Measurements from ENCODE around the gene NCSTN.

- TF ChIP-seq, protein P1, sequence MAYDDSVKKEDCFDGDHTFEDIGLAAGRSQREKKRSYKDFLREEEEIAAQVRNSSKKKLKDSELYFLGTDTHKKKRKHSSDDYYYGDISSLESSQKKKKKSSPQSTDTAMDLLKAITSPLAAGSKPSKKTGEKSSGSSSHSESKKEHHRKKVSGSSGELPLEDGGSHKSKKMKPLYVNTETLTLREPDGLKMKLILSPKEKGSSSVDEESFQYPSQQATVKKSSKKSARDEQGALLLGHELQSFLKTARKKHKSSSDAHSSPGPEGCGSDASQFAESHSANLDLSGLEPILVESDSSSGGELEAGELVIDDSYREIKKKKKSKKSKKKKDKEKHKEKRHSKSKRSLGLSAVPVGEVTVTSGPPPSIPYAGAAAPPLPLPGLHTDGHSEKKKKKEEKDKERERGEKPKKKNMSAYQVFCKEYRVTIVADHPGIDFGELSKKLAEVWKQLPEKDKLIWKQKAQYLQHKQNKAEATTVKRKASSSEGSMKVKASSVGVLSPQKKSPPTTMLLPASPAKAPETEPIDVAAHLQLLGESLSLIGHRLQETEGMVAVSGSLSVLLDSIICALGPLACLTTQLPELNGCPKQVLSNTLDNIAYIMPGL (CRISPR knock-in tag; IDR thresholded peaks at IDR 0.05) = no peak
- TF ChIP-seq ELF2 (CRISPR knock-in tag; IDR thresholded peaks at IDR 0.05) (no peak), ZNF217 (CRISPR knock-in tag; IDR thresholded peaks at IDR 0.05) (no peak), RFX5 (IDR thresholded peaks at IDR 0.05; ENCODE audit: low read depth, low read length) (no peak), ZC3H8 (IDR thresholded peaks at IDR 0.05) (no peak), SMC3 (conservative IDR thresholded peaks at IDR 0.05; ENCODE audit: insufficient read depth, low read depth, low read length) (no peak), HDAC2 (IDR thresholded peaks at IDR 0.05) (no peak), ZNF24 (IDR thresholded peaks at IDR 0.05) (no peak), PYGO2 (tag; IDR thresholded peaks at IDR 0.05) (no peak)
- TF ChIP-seq, protein P2, sequence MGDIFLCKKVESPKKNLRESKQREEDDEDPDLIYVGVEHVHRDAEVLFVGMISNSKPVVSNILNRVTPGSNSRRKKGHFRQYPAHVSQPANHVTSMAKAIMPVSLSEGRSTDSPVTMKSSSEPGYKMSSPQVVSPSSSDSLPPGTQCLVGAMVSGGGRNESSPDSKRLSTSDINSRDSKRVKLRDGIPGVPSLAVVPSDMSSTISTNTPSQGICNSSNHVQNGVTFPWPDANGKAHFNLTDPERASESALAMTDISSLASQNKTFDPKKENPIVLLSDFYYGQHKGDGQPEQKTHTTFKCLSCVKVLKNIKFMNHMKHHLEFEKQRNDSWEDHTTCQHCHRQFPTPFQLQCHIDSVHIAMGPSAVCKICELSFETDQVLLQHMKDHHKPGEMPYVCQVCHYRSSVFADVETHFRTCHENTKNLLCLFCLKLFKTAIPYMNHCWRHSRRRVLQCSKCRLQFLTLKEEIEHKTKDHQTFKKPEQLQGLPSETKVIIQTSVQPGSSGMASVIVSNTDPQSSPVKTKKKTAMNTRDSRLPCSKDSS (IDR thresholded peaks at IDR 0.05; ENCODE audit: low read depth, partially characterized antibody) = no peak
- TF ChIP-seq, protein P3, sequence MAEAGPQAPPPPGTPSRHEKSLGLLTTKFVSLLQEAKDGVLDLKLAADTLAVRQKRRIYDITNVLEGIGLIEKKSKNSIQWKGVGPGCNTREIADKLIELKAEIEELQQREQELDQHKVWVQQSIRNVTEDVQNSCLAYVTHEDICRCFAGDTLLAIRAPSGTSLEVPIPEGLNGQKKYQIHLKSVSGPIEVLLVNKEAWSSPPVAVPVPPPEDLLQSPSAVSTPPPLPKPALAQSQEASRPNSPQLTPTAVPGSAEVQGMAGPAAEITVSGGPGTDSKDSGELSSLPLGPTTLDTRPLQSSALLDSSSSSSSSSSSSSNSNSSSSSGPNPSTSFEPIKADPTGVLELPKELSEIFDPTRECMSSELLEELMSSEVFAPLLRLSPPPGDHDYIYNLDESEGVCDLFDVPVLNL (CRISPR knock-in tag; IDR thresholded peaks at IDR 0.05; ENCODE audit: low read depth) = no peak
- TF ChIP-seq, protein P4, sequence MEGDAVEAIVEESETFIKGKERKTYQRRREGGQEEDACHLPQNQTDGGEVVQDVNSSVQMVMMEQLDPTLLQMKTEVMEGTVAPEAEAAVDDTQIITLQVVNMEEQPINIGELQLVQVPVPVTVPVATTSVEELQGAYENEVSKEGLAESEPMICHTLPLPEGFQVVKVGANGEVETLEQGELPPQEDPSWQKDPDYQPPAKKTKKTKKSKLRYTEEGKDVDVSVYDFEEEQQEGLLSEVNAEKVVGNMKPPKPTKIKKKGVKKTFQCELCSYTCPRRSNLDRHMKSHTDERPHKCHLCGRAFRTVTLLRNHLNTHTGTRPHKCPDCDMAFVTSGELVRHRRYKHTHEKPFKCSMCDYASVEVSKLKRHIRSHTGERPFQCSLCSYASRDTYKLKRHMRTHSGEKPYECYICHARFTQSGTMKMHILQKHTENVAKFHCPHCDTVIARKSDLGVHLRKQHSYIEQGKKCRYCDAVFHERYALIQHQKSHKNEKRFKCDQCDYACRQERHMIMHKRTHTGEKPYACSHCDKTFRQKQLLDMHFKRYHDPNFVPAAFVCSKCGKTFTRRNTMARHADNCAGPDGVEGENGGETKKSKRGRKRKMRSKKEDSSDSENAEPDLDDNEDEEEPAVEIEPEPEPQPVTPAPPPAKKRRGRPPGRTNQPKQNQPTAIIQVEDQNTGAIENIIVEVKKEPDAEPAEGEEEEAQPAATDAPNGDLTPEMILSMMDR (IDR thresholded peaks at IDR 0.05 in 2 of 3, conservative IDR thresholded peaks at IDR 0.05 in 1 of 3; ENCODE audit: insufficient read depth in 2 of 3, low read depth in 1 of 3, low read length in 3 of 3) = no peak
These were observed 15.0 kb upstream of the NCSTN start for GRCh38 chr1:160328184-160328583.
